NT2/D1 (cell line): Measurements from ENCODE around the gene BCCIP.

ENCODE experiments used
- DNase-seq: peaks from one replicate; pipeline ENCODE4 v3.0.0-alpha.2; 2011; ENCODE audit warnings: low read depth, low spot score
- H3K27me3 ChIP-seq: 2 replicates; pipeline ENCODE4 v1.6.0; 2011; ENCODE audit warnings: mild to moderate bottlenecking; ENCODE audit not compliant: insufficient read length, insufficient read depth
- H3K36me3 ChIP-seq: 2 replicates; pipeline ENCODE4 v1.6.1; 2011; ENCODE audit warnings: mild to moderate bottlenecking, low read length, mixed read lengths; ENCODE audit not compliant: insufficient read depth, insufficient read length
- H3K4me1 ChIP-seq: 2 replicates; pipeline ENCODE4 v1.5.1; 2011; ENCODE audit not compliant: insufficient read depth, insufficient read length
- H3K4me3 ChIP-seq: 2 replicates; pipeline ENCODE4 v1.5.1; 2011; ENCODE audit warnings: low read depth; ENCODE audit not compliant: insufficient read length
- H3K9ac ChIP-seq: 2 replicates; pipeline ENCODE4 v1.6.0; 2011; ENCODE audit warnings: low read depth; ENCODE audit not compliant: insufficient read length
- H3K9me3 ChIP-seq: 2 replicates; pipeline ENCODE4 v1.5.1; 2011; ENCODE audit warnings: mild to moderate bottlenecking, low read length; ENCODE audit not compliant: insufficient read depth
- SUZ12 ChIP-seq: IDR thresholded peaks from 2 replicates; pipeline ENCODE4 v1.6.1; 2011; ENCODE audit not compliant: insufficient read length, insufficient read depth; ENCODE audit errors: extremely low read depth
- YY1 ChIP-seq: IDR thresholded peaks from 2 replicates; pipeline ENCODE4 v1.6.1; 2011; ENCODE audit not compliant: insufficient read length, insufficient read depth
- ZNF274 ChIP-seq: IDR thresholded peaks from 2 replicates; pipeline ENCODE4 v1.6.1; 2011; ENCODE audit warnings: mild to moderate bottlenecking, low read depth, low read length

The BCCIP gene

GRCh38 chr10:125828311-125828710, 5.0 kb downstream of the BCCIP start:
- Histone ChIP-seq H3K4me3 (no peak overlapping the region), H3K36me3 (peaks cover 87% of the 10 kb centered on the region), H3K9ac (no peak overlapping the region), H3K9me3 (no peaks in the 10 kb centered on the region), H3K4me1 (no peaks in the 10 kb centered on the region), H3K27me3 (no peaks in the 10 kb centered on the region)
- DNase-seq: no peak
- TF ChIP-seq YY1 (no peak), SUZ12 (no peak), ZNF274 (no peak)

GRCh38 chr10:125836746-125837145, 13.4 kb downstream of the BCCIP start:
- H3K9me3 ChIP-seq: no peaks in the 10 kb centered on the region
- H3K36me3 ChIP-seq: peaks cover 83% of the 10 kb centered on the region
- DNase-seq: no peak
- no peak overlapping the region for H3K4me3 ChIP-seq
- H3K9ac ChIP-seq: no peak overlapping the region
- no peaks in the 10 kb centered on the region for H3K4me1 ChIP-seq
- H3K27me3 ChIP-seq: no peaks in the 10 kb centered on the region
- TF ChIP-seq YY1 (no peak), SUZ12 (no peak), ZNF274 (no peak)

- Histone ChIP-seq H3K9me3 (no peaks in the 10 kb centered on the region), H3K36me3 (peaks cover 75% of the 10 kb centered on the region), H3K9ac (no peak overlapping the region), H3K27me3 (no peaks in the 10 kb centered on the region), H3K4me3 (no peak overlapping the region), H3K4me1 (no peaks in the 10 kb centered on the region)
- no peak for DNase-seq
- TF ChIP-seq YY1 (no peak), SUZ12 (no peak), ZNF274 (no peak)
Observed at GRCh38 chr10:125838802-125839575, 15.6 kb downstream of the BCCIP start.

GRCh38 chr10:125840406-125840805, 17.1 kb downstream of the BCCIP start:
- no peaks in the 10 kb centered on the region for H3K9me3 ChIP-seq
- H3K9ac ChIP-seq: no peak overlapping the region
- H3K27me3 ChIP-seq: no peaks in the 10 kb centered on the region
- no peak overlapping the region for H3K4me3 ChIP-seq
- TF ChIP-seq YY1 (no peak), ZNF274 (no peak), SUZ12 (no peak)
- DNase-seq: no peak
- no peaks in the 10 kb centered on the region for H3K4me1 ChIP-seq
- H3K36me3 ChIP-seq: peaks cover 71% of the 10 kb centered on the region

GRCh38 chr10:125840955-125841354, 17.6 kb downstream of the BCCIP start:
- no peaks in the 10 kb centered on the region for H3K9me3 ChIP-seq
- H3K9ac ChIP-seq: no peak overlapping the region
- H3K4me3 ChIP-seq: no peak overlapping the region
- no peaks in the 10 kb centered on the region for H3K4me1 ChIP-seq
- DNase-seq: no peak
- H3K36me3 ChIP-seq: peaks cover 72% of the 10 kb centered on the region
- TF ChIP-seq YY1 (no peak), ZNF274 (no peak), SUZ12 (no peak)
- H3K27me3 ChIP-seq: no peaks in the 10 kb centered on the region

GRCh38 chr10:125843603-125844329, 20.4 kb downstream of the BCCIP start:
- TF ChIP-seq ZNF274 (no peak), YY1 (no peak), SUZ12 (no peak)
- no peaks in the 10 kb centered on the region for H3K4me1 ChIP-seq
- H3K4me3 ChIP-seq: no peak overlapping the region
- peaks cover 61% of the 10 kb centered on the region for H3K36me3 ChIP-seq
- H3K27me3 ChIP-seq: no peaks in the 10 kb centered on the region
- no peaks in the 10 kb centered on the region for H3K9me3 ChIP-seq
- DNase-seq: no peak
- H3K9ac ChIP-seq: no peak overlapping the region

- Histone ChIP-seq H3K27me3 (no peaks in the 10 kb centered on the region), H3K4me1 (no peaks in the 10 kb centered on the region), H3K36me3 (peaks cover 55% of the 10 kb centered on the region), H3K4me3 (no peak overlapping the region), H3K9ac (no peak overlapping the region), H3K9me3 (no peaks in the 10 kb centered on the region)
- DNase-seq: no peak
- TF ChIP-seq SUZ12 (no peak), YY1 (no peak), ZNF274 (no peak)
Observed at GRCh38 chr10:125844751-125845221, 21.4 kb downstream of the BCCIP start.
